ENCODE results near the gene PRG3. TPM values are rescaled to one million over a fixed set of nuclear protein-coding genes. Genes with fewer than 3 reads are reported as not detected.

The PRG3 gene
- polyA plus RNA-seq, 3 donors = not detected

DNA sequence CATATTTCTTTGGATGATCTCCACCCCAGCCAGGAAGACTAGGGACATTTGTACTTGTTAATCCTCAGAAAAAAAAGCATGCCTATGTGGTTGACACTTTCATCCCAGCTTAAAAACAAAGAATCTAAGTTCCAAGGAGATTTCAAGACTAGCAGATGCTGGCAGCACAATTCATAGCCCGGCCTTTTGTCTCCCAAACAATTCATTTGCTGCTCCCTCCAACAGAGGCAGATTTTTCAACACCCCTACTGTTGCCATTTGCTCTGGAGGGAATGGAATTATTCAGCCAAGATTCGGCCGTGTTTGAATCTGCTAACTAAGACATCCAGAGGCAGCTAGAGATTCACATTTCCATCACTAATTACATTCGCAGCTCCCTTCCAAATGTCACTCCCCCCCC, 27.5 kb downstream of the PRG3 start:
- Mint-ChIP-seq H3K4me1 (peaks cover 30% of the 10 kb centered on the region), H3K36me3 (no peaks in the 10 kb centered on the region), H3K27ac (no peak overlapping the region), H3K9me3 (peaks cover 0 to 9% (median 5%) of the 10 kb centered on the region in 7 donors), H3K4me3 (no peak overlapping the region), H3K27me3 (ENCODE audit: low read depth in 3 of 3) (peaks cover 0 to 5% (median 3%) of the 10 kb centered on the region in 3 donors)
- Histone ChIP-seq H2AFZ (ENCODE audit: insufficient read depth, low read depth, low read length, poor library complexity, severe bottlenecking) (peak overlapping the region; percentile 37), H3K79me2 (ENCODE audit: insufficient read depth, low read length) (no peaks in the 10 kb centered on the region), H3K27me3 (ENCODE audit: control insufficient read depth in 2 of 2, insufficient read depth in 2 of 2, low read length in 2 of 2) (no peaks in the 10 kb centered on the region), H3K36me3 (replicated peaks in 1 of 2; ENCODE audit: control insufficient read depth in 1 of 2, insufficient read depth in 2 of 2, low read length in 2 of 2) (no peaks in the 10 kb centered on the region), H3K27ac (ENCODE audit: low read depth in 1 of 2, low read length in 2 of 2) (no peak overlapping the region), H3K9ac (ENCODE audit: insufficient read depth, low read length, poor library complexity, severe bottlenecking) (no peak overlapping the region), H3K4me1 (ENCODE audit: control insufficient read depth in 1 of 2, insufficient read depth in 2 of 2, low read length in 2 of 2) (peaks cover 26 to 29% of the 10 kb centered on the region in 2 donors), H3K9me3 (replicated peaks in 1 of 2; ENCODE audit: control insufficient read depth in 1 of 2, insufficient read depth in 1 of 2, low read length in 2 of 2) (no peaks in the 10 kb centered on the region), H3K4me2 (replicated peaks; ENCODE audit: extremely low read depth, low read length, poor library complexity, severe bottlenecking) (no peak overlapping the region), H4K20me1 (ENCODE audit: insufficient read depth, low read length) (no peaks in the 10 kb centered on the region), H3K4me3 (replicated peaks in 1 of 3; ENCODE audit: low read depth in 2 of 3, low read length in 3 of 3) (no peak overlapping the region)
- TF ChIP-seq, protein P1, sequence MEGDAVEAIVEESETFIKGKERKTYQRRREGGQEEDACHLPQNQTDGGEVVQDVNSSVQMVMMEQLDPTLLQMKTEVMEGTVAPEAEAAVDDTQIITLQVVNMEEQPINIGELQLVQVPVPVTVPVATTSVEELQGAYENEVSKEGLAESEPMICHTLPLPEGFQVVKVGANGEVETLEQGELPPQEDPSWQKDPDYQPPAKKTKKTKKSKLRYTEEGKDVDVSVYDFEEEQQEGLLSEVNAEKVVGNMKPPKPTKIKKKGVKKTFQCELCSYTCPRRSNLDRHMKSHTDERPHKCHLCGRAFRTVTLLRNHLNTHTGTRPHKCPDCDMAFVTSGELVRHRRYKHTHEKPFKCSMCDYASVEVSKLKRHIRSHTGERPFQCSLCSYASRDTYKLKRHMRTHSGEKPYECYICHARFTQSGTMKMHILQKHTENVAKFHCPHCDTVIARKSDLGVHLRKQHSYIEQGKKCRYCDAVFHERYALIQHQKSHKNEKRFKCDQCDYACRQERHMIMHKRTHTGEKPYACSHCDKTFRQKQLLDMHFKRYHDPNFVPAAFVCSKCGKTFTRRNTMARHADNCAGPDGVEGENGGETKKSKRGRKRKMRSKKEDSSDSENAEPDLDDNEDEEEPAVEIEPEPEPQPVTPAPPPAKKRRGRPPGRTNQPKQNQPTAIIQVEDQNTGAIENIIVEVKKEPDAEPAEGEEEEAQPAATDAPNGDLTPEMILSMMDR (IDR thresholded peaks at IDR 0.05) = no peak
- no CpG with 5 or more reads among the region's 4 CpGs for WGBS (ENCODE audit: insufficient coverage)
- DNase-seq = no peak
- intact Hi-C loops (cut with micrococcal nuclease) = loop anchor here in 1 of 2 donors (10.0 kb wide), 1 partner anchor 291 kb away; the partner anchor contains the start of gene YPEL4

DNA sequence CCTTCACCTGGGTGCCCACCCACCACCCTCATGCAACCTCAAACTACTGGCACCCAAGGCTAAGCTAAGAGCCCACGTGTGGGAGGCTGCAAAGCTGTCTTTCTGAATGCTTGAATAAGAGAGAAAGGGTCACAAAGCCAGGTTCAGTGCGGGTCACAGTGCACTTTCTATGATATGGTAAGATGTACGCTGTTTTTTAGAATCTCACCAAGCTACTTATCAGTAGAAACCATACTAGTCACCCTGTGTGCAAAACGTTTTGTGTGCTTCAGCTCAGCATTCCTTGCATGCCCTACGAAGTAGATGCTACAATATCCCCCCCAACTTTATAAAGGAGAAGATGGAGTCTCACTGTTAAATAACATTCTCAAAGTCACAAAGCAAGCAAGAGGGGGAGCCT, 27.9 kb downstream of the PRG3 start:
- Histone ChIP-seq H3K9ac (ENCODE audit: insufficient read depth, low read length, poor library complexity, severe bottlenecking) (no peak overlapping the region), H3K36me3 (replicated peaks in 1 of 2; ENCODE audit: control insufficient read depth in 1 of 2, insufficient read depth in 2 of 2, low read length in 2 of 2) (no peaks in the 10 kb centered on the region), H3K4me2 (replicated peaks; ENCODE audit: extremely low read depth, low read length, poor library complexity, severe bottlenecking) (no peak overlapping the region), H3K27me3 (ENCODE audit: control insufficient read depth in 2 of 2, insufficient read depth in 2 of 2, low read length in 2 of 2) (no peaks in the 10 kb centered on the region), H3K79me2 (ENCODE audit: insufficient read depth, low read length) (no peaks in the 10 kb centered on the region), H3K9me3 (replicated peaks in 1 of 2; ENCODE audit: control insufficient read depth in 1 of 2, insufficient read depth in 1 of 2, low read length in 2 of 2) (no peaks in the 10 kb centered on the region), H3K4me1 (ENCODE audit: control insufficient read depth in 1 of 2, insufficient read depth in 2 of 2, low read length in 2 of 2) (peaks cover 26 to 29% of the 10 kb centered on the region in 2 donors), H4K20me1 (ENCODE audit: insufficient read depth, low read length) (no peaks in the 10 kb centered on the region), H2AFZ (ENCODE audit: insufficient read depth, low read depth, low read length, poor library complexity, severe bottlenecking) (no peak overlapping the region), H3K27ac (ENCODE audit: low read depth in 1 of 2, low read length in 2 of 2) (no peak overlapping the region), H3K4me3 (replicated peaks in 1 of 3; ENCODE audit: low read depth in 2 of 3, low read length in 3 of 3) (no peak overlapping the region)
- Mint-ChIP-seq H3K27me3 (ENCODE audit: low read depth in 3 of 3) (peaks cover 0 to 6% (median 4%) of the 10 kb centered on the region in 3 donors), H3K4me3 (no peak overlapping the region), H3K36me3 (no peaks in the 10 kb centered on the region), H3K4me1 (peaks cover 30% of the 10 kb centered on the region), H3K9me3 (peaks cover 0 to 9% (median 5%) of the 10 kb centered on the region in 7 donors), H3K27ac (no peak overlapping the region)
- TF ChIP-seq, protein P1 (IDR thresholded peaks at IDR 0.05) = no peak
- intact Hi-C loops (cut with micrococcal nuclease) = loop anchor here in 1 of 2 donors (10.0 kb wide), 1 partner anchor 292 kb away; the partner anchor contains the start of gene YPEL4
- DNase-seq = no peak
- 17% methylated on average over 1 of the region's 5 CpGs for WGBS (ENCODE audit: insufficient coverage)

All from CD14-positive monocyte (primary cell).